ENCODE results near the gene RASL10A.

The RASL10A gene

GRCh38 chr22:29267858-29268510 is 47.5 kb downstream of the RASL10A start, which contains the start of the genes EWSR1 and RHBDD3:
Gene EWSR1 (plus strand): TSS chr22:29268268. CDS start chr22:29268337, 69 bp downstream.
Gene RHBDD3 (minus strand): TSS chr22:29267981. CDS start chr22:29265626, 2,355 bp downstream.
- DNase-seq (ENCODE audit: low spot score) = peak; percentile 98

GRCh38 chr22:29267462-29267857 is 48.0 kb downstream of the RASL10A start:
- no peak for DNase-seq (ENCODE audit: low spot score)

- peak; percentile 22 for DNase-seq (ENCODE audit: low spot score)
Observed at GRCh38 chr22:29266564-29267461, 48.7 kb downstream of the RASL10A start.

- DNase-seq (ENCODE audit: low spot score) = no peak
Observed at GRCh38 chr22:29265929-29266328, 49.6 kb downstream of the RASL10A start.

GRCh38 chr22:29265305-29265704 is 50.2 kb downstream of the RASL10A start:
- no peak for DNase-seq (ENCODE audit: low spot score)

- no peak for DNase-seq (ENCODE audit: low spot score)
Observed at GRCh38 chr22:29263791-29264276, 51.7 kb downstream of the RASL10A start.
